Brain microvascular endothelial cell (primary cell): ENCODE measurements around the gene TBC1D24.

ENCODE experiments used
- DNase-seq: peaks from one replicate; pipeline ENCODE4 v3.0.0-alpha.2; 2020
- H3K27ac ChIP-seq: fragments of 250-450 bp; sonication (Bioruptor Pico); 2 replicates; pipeline ENCODE4 v1.5.1; 2020; ENCODE audit warnings: mild to moderate bottlenecking, moderate library complexity
- H3K27me3 ChIP-seq: fragments of 250-450 bp; sonication (Bioruptor Pico); replicated peaks from 2 replicates; pipeline ENCODE4 v1.5.1; 2020; ENCODE audit warnings: mild to moderate bottlenecking
- H3K36me3 ChIP-seq: fragments of 250-450 bp; sonication (Bioruptor Pico); replicated peaks from 2 replicates; pipeline ENCODE4 v1.5.1; 2020; ENCODE audit warnings: mild to moderate bottlenecking
- H3K4me3 ChIP-seq: 2 replicates; pipeline ENCODE4 v1.5.1; 2011; ENCODE audit warnings: low read depth, mild to moderate bottlenecking, control low read depth, low read length, moderate library complexity
- CTCF ChIP-seq: IDR thresholded peaks from 2 replicates; pipeline ENCODE4 v1.5.1; 2011; ENCODE audit warnings: low read depth, mild to moderate bottlenecking, moderate library complexity, low read length, control low read depth, inconsistent platforms; ENCODE audit errors: missing control alignments
- in situ Hi-C: cut with HindIII; loops from 2 replicates; pipeline ENCODE4 v1.10.0; 2017; ENCODE audit warnings: low sequenced_read_pairs, low pct_ligation_motif_present

Gene TBC1D24

DNA sequence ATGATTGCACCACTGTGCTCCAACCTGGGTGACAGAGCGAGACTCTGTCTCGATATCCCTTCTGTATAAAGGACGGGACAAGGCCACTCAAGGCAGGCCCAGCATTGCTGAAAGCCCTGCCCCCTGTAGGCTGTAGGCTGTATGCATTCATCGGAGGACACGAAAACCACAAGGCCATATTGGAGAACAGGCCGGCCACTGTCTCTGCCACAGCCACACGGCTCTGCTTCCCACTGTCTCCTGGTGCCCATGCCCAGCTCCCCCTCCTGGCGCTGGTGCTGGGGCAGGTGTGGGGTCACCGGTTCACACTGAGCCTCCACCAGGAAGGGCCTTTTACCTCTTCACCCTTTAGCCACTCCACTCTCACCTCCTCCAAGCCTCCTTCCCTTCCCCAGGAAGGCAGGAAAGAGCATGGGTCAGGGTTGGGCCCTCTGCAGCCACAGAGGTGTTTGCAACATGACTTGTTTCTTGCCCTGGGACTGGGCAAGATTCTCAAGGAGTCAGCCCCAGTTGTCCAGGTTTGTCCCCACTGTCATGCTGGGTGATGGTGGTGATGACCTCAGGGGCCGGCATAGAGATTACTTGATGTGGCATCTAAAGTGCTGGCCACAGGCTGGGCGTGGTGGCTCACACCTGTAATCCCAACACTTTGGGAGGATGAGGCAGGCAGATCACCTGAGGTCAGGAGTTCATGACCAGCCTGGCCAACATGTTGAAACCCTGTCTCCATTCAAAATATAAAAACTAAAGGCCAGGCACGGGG lies 9.1 kb upstream of the TBC1D24 start:
- H3K36me3 ChIP-seq, result no peaks in the 10 kb centered on the region
- in situ Hi-C loops, result no loop called here
- peak; percentile 60 for TF ChIP-seq CTCF
- H3K4me3 ChIP-seq, result no peak overlapping the region
- H3K27me3 ChIP-seq, result no peaks in the 10 kb centered on the region
- no peak overlapping the region for H3K27ac ChIP-seq
- no peak for DNase-seq

- DNase-seq, result no peak
- Histone ChIP-seq H3K4me3 (peak overlapping the region; percentile 37), H3K36me3 (no peaks in the 10 kb centered on the region), H3K27ac (no peak overlapping the region), H3K27me3 (no peaks in the 10 kb centered on the region)
- in situ Hi-C loops, result no loop called here
- no peak for TF ChIP-seq CTCF
These were observed 8.0 kb upstream of the TBC1D24 start for GRCh38 chr16:2466667-2467527.

- in situ Hi-C loops, result no loop called here
- peak; percentile 29 for DNase-seq
- Histone ChIP-seq H3K4me3 (peak overlapping the region; percentile 39), H3K27ac (no peak overlapping the region), H3K36me3 (no peaks in the 10 kb centered on the region), H3K27me3 (no peaks in the 10 kb centered on the region)
- peak; percentile 3 for TF ChIP-seq CTCF
These were observed 7.2 kb upstream of the TBC1D24 start for GRCh38 chr16:2467528-2468232.

- in situ Hi-C loops, result no loop called here
- no peaks in the 10 kb centered on the region for H3K27me3 ChIP-seq
- H3K4me3 ChIP-seq, result peak overlapping the region; percentile 39
- H3K27ac ChIP-seq, result no peak overlapping the region
- DNase-seq, result no peak
- TF ChIP-seq CTCF, result no peak
- H3K36me3 ChIP-seq, result no peaks in the 10 kb centered on the region
These were observed 6.6 kb upstream of the TBC1D24 start for GRCh38 chr16:2468233-2468724.

DNA sequence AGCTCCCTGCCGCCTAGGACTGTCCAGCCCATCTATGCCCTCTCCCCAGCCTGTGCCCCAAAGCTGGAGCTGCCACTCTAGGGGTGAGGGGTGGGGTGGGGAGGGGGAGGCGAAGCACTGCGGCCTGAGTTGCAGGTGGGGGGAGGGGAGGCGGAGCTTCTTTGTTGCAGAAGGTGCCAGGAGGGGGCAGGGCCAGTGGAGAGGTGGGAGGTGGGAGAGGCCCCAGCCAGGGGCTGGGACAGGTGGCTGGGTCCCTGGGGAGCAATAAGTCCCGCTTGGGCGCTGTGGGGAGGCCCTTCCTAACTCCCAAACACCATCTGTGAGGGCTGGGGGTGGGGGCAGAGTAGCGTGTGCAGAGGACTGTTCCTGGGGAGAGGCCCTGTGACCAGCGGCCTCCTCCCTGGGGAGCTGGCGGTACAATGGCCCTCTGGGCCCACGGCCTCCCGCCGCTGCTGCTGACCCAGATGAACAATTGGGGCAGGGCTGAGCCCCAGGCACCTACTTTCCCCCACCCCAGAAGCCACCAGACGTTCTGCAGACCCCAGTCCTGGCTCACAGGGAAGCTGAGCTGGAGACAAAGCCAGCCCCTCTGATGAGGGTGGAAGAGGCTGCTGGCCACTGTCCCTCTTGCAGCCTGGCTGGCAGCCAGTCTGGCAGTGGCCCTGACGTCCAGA lies 6.1 kb upstream of the TBC1D24 start:
- Histone ChIP-seq H3K27ac (no peak overlapping the region), H3K4me3 (no peak overlapping the region), H3K36me3 (no peaks in the 10 kb centered on the region), H3K27me3 (no peaks in the 10 kb centered on the region)
- no peak for DNase-seq
- in situ Hi-C loops, result no loop called here
- no peak for TF ChIP-seq CTCF
